Measurements from ENCODE around the gene CFH.

DNA sequence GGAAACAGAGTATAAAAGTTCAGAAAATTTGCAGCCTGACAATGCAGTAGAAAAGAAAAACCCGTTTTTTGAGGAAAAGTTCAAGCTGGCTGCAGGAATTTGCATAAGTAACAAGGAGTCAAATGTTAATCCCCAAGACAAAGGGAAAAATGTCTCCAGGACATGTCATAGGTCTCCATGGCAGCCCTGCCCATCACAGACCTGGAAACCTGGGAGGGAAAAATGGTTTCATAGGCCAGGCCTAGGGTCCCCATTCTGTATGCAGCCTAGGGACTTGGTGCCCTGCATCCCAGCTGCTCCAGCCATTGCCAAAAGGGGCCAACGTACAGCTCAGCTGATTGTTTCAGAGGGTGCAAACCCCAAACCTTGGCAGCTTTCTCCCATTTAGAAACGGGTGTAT is 40.0 kb upstream of the CFH start:
- TF ChIP-seq GATA3 (IDR thresholded peaks at IDR 0.05; ENCODE audit: low read depth, low read length) (no peak), GATA2 (IDR thresholded peaks at IDR 0.05; ENCODE audit: low read depth, low read length) (no peak)

Data from SH-SY5Y (cell line).